B cell (primary cell): ENCODE results near the gene ATP1A4.

Source experiments
- EZH2 ChIP-seq: IDR thresholded peaks from 2 replicates; pipeline ENCODE4 v1.6.1; 2012; ENCODE audit warnings: borderline replicate concordance, low read depth, mild to moderate bottlenecking, moderate library complexity, low read length; ENCODE audit not compliant: insufficient read depth, poor library complexity, severe bottlenecking
- TF ChIP-seq, protein P1 (sequence below): fragments of 200-600 bp; IDR thresholded peaks from one replicate; pipeline ENCODE4 v1.8.0; 2022; ENCODE audit warnings: antibody characterized with exemption, mild to moderate bottlenecking

DNA sequence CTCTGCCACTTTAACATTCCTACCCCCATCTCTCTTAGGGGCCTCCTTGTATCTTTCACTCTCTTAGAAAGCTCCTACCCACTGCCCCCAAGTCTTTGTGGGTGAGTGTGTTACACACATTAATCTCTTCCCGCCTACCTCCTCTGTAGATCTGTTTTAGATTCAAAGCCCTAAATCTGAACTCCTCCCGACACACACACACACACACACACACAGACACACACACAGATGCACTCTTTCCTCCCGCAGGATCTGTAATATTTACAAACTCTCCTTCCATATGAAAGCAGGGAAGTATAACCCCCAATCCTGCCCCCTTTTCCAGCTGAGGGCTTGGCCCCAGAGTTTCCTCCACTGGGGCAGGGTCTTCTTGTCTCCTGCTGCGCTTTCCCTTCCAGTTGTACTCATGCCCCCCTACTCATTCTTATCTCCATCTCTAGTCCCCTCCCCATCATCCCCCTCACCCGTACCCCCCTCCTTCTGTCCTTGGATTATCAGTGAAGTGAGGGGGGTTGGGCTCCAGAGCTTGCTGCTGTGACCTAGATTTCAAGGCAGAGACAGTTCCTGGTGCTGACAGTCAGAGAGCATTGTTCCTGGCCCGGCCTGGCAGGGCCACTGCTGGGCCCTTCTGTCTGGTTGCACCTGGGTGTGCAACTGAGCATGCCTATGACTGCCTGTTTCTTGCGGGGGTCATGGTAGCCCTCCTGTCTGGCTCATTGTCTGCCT is 58.1 kb downstream of the ATP1A4 start:
- TF ChIP-seq, protein P1, sequence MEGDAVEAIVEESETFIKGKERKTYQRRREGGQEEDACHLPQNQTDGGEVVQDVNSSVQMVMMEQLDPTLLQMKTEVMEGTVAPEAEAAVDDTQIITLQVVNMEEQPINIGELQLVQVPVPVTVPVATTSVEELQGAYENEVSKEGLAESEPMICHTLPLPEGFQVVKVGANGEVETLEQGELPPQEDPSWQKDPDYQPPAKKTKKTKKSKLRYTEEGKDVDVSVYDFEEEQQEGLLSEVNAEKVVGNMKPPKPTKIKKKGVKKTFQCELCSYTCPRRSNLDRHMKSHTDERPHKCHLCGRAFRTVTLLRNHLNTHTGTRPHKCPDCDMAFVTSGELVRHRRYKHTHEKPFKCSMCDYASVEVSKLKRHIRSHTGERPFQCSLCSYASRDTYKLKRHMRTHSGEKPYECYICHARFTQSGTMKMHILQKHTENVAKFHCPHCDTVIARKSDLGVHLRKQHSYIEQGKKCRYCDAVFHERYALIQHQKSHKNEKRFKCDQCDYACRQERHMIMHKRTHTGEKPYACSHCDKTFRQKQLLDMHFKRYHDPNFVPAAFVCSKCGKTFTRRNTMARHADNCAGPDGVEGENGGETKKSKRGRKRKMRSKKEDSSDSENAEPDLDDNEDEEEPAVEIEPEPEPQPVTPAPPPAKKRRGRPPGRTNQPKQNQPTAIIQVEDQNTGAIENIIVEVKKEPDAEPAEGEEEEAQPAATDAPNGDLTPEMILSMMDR = no peak
- TF ChIP-seq EZH2 = no peak
